Cardiac muscle cell (in vitro differentiated cells and primary cell): ENCODE measurements around the gene PROX1. TPM values are rescaled to one million over a fixed set of nuclear protein-coding genes. Genes with fewer than 3 reads are reported as not detected.

Source experiments
- DNase-seq, 2 donors: peaks; one replicate each; pipeline versions ENCODE4 v3.0.0 to v3.0.0-alpha.2; 2010 to 2017; ENCODE audit warnings: low read depth in 1 of 2, low spot score in 1 of 2
- H3K27ac ChIP-seq: fragments of 200-600 bp; sonication (generic); 2 replicates; pipeline ENCODE4 v1.5.1; 2016
- H3K27me3 ChIP-seq: fragments of 200-600 bp; sonication (generic); 2 replicates; pipeline ENCODE4 v1.6.0; 2016; ENCODE audit warnings: control low read depth
- H3K36me3 ChIP-seq: fragments of 200-600 bp; sonication (generic); 2 replicates; pipeline ENCODE4 v1.5.1; 2016; ENCODE audit warnings: control low read depth
- H3K4me1 ChIP-seq: fragments of 200-600 bp; sonication (generic); 2 replicates; pipeline ENCODE4 v1.8.1; 2017; ENCODE audit warnings: low read depth, mild to moderate bottlenecking, mixed run types
- H3K4me3 ChIP-seq: fragments of 200-600 bp; sonication (generic); 2 replicates; pipeline ENCODE4 v1.5.1; 2016; ENCODE audit warnings: mild to moderate bottlenecking
- H3K9me3 ChIP-seq: fragments of 200-600 bp; sonication (generic); 2 replicates; pipeline ENCODE4 v1.5.1; 2017; ENCODE audit warnings: low read depth, mild to moderate bottlenecking, control low read depth
- polyA plus RNA-seq: library from polyadenylated mRNA; unstranded; fragments of >200 nt; fragmentation: Nextera tagmentation; extraction: Ambion mirVana; gene quantifications from 2 replicates; pipeline ENCODE4 v1.2.1, GENCODE V29; 2016
- total RNA-seq: library from RNA; depleted of rRNA; stranded (reverse); fragments of >200 nt; gene quantifications from 2 replicates; pipeline ENCODE4 v1.2.3, GENCODE V29; 2016
- TF ChIP-seq, protein P1 (sequence below): IDR thresholded peaks from 2 replicates; pipeline ENCODE4 v1.5.1; 2012; ENCODE audit warnings: low read depth, mild to moderate bottlenecking, low read length

Gene PROX1, protein sequence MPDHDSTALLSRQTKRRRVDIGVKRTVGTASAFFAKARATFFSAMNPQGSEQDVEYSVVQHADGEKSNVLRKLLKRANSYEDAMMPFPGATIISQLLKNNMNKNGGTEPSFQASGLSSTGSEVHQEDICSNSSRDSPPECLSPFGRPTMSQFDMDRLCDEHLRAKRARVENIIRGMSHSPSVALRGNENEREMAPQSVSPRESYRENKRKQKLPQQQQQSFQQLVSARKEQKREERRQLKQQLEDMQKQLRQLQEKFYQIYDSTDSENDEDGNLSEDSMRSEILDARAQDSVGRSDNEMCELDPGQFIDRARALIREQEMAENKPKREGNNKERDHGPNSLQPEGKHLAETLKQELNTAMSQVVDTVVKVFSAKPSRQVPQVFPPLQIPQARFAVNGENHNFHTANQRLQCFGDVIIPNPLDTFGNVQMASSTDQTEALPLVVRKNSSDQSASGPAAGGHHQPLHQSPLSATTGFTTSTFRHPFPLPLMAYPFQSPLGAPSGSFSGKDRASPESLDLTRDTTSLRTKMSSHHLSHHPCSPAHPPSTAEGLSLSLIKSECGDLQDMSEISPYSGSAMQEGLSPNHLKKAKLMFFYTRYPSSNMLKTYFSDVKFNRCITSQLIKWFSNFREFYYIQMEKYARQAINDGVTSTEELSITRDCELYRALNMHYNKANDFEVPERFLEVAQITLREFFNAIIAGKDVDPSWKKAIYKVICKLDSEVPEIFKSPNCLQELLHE
- total RNA-seq (12.8 and 28.7 TPM in 2 replicates), polyA plus RNA-seq (10.1 and 21.8 TPM in 2 replicates)

DNA sequence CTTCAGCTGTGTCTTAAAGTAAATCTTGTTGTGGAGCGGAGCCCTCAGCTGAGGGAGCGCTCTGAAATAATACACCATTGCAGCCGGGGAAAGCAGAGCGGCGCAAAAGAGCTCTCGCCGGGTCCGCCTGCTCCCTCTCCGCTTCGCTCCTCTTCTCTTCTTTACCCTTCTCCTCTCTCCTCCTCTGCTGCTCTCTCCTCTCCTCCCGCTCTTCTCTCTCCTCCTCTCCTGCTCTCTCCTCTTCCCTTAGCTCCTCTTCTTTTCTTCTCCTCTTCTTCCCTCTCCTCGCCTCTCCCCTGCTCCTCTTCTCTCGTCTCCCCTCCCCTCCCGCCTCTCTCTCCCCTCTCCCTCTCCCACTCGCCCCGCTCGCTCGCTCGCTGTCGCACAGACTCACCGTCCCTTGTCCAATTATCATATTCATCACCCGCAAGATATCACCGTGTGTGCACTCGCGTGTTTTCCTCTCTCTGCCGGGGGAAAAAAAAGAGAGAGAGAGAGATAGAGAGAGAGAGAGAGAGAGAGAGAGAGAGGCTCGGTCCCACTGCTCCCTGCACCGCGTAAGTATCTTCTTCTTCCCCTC is at the start of gene PROX1:
Gene PROX1 (plus strand): TSS at position 47 of the 580 bp plus-strand sequence. CDS start 8,563 bp downstream, outside the sequence.
- Histone ChIP-seq H3K9me3 (no peaks in the 10 kb centered on the region), H3K4me3 (peak within 1 kb of the TSS; percentile 91), H3K27me3 (peaks cover 10% of the 10 kb centered on the region), H3K27ac (peak within 1 kb of the TSS; percentile 84), H3K36me3 (no peaks in the 10 kb centered on the region), H3K4me1 (peaks cover 39% of the 10 kb centered on the region)
- peak; percentile 92 to 94 for DNase-seq
- TF ChIP-seq, protein P1, sequence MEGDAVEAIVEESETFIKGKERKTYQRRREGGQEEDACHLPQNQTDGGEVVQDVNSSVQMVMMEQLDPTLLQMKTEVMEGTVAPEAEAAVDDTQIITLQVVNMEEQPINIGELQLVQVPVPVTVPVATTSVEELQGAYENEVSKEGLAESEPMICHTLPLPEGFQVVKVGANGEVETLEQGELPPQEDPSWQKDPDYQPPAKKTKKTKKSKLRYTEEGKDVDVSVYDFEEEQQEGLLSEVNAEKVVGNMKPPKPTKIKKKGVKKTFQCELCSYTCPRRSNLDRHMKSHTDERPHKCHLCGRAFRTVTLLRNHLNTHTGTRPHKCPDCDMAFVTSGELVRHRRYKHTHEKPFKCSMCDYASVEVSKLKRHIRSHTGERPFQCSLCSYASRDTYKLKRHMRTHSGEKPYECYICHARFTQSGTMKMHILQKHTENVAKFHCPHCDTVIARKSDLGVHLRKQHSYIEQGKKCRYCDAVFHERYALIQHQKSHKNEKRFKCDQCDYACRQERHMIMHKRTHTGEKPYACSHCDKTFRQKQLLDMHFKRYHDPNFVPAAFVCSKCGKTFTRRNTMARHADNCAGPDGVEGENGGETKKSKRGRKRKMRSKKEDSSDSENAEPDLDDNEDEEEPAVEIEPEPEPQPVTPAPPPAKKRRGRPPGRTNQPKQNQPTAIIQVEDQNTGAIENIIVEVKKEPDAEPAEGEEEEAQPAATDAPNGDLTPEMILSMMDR, result peak; percentile 15

DNA sequence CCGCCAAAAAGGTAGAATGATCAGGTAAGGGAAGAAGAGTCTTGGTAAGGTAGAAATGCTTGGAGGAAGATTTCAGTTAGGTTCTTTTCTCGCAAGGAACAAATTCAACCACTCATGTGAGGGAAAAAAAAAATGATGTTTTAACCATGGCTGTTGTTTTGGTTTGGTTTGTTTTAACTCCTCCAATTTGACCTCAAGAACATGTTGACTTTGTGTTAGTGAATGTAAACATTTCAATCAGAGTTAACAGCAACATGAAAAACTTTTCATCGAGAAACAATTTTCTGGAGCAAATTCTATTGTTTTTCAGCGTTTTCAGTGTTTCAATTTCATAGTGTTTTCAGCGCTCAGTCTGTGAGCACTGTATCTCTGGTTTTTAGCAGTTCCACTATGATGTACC is 49.0 kb upstream of the PROX1 start:
- no peaks in the 10 kb centered on the region for H3K27me3 ChIP-seq
- no peak overlapping the region for H3K27ac ChIP-seq
- TF ChIP-seq, protein P1, result no peak
- H3K4me1 ChIP-seq, result no peaks in the 10 kb centered on the region
- no peaks in the 10 kb centered on the region for H3K9me3 ChIP-seq
- DNase-seq, result no peak
- no peak overlapping the region for H3K4me3 ChIP-seq
- no peaks in the 10 kb centered on the region for H3K36me3 ChIP-seq

DNA sequence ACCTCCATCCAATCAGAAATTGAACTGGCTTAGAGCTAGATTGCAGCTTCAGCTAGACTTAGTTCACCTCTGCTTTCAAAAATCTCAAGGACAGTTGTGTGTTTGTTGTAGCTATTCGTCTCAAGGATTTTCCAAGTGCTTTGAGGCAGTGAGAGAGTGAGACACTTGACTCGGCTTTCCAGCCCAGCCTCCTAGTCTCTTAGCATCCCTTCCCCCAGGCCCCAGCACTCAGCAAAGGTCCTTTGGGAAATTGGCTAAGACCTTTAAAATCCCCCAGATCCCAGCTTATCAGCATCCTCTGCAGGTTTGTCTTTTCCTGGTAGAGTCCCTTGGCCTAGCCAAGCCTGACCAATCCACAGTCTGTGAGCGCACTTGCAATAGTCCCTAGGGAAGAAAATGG is 47.9 kb upstream of the PROX1 start:
- no peak overlapping the region for H3K4me3 ChIP-seq
- H3K9me3 ChIP-seq, result no peaks in the 10 kb centered on the region
- no peak overlapping the region for H3K27ac ChIP-seq
- no peak for DNase-seq
- H3K27me3 ChIP-seq, result no peaks in the 10 kb centered on the region
- no peaks in the 10 kb centered on the region for H3K36me3 ChIP-seq
- no peaks in the 10 kb centered on the region for H3K4me1 ChIP-seq
- TF ChIP-seq, protein P1, result no peak

DNA sequence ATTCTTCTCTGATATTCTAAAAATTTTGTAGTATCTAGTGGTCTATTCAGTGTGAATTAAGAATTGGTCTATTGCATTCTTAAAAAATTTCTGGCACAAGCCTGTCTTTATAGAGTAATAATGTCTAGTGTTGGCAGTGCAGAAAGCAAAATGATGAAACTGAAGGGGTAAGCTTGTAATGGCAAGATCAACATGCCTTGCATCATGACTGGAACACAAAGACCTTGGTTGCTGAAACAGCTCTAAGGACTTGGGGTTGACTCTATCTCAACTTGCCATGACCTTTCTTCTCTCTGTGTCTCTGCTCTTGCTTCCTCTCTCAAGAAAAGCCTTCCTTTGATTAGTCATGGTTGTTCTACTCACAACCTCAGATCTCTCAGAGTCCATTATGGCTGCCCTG is 46.8 kb upstream of the PROX1 start:
- Histone ChIP-seq H3K36me3 (no peaks in the 10 kb centered on the region), H3K27ac (no peak overlapping the region), H3K4me1 (no peaks in the 10 kb centered on the region), H3K9me3 (no peaks in the 10 kb centered on the region), H3K27me3 (no peaks in the 10 kb centered on the region), H3K4me3 (no peak overlapping the region)
- no peak for DNase-seq
- TF ChIP-seq, protein P1, result no peak

DNA sequence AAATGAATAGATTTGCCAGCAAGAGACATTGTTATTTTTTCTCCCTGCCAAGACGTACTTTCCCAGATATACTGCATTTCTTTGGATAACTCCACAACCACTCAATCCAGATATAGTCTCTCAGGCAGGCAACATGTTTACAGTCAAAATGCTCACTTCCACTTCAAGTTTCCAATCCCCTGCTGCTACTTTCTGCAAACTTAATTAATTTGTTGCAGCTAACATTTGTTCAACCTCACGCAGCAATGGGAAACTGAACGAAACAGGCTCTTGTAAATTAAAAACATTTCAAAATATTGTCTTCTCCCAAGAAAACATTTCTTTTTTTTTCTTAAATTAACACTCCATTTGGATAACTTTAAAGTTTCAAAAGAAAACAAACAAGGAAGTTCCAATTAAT is 45.7 kb upstream of the PROX1 start:
- no peaks in the 10 kb centered on the region for H3K27me3 ChIP-seq
- H3K27ac ChIP-seq, result no peak overlapping the region
- H3K9me3 ChIP-seq, result no peaks in the 10 kb centered on the region
- H3K36me3 ChIP-seq, result no peaks in the 10 kb centered on the region
- H3K4me1 ChIP-seq, result no peaks in the 10 kb centered on the region
- TF ChIP-seq, protein P1, result no peak
- no peak for DNase-seq
- no peak overlapping the region for H3K4me3 ChIP-seq
